ENCODE data around the gene SRA1.

The SRA1 gene

GRCh38 chr5:140567871-140568270 lies 10.6 kb upstream of the SRA1 start:
- DNase-seq = no peak
- ATAC-seq (replicated peaks) = no peak
- Mint-ChIP-seq H3K4me3 (no peak overlapping the region), H3K4me1 (ENCODE audit: low read depth in 2 of 2) (peaks cover 41 to 43% of the 10 kb centered on the region in 2 donors), H3K36me3 (ENCODE audit: insufficient read depth) (peaks cover 21% of the 10 kb centered on the region), H3K9me3 (no peaks in the 10 kb centered on the region), H3K27me3 (no peaks in the 10 kb centered on the region), H3K27ac (peak overlapping the region; percentile 94 to 98)

- no peak for ATAC-seq (replicated peaks)
- Mint-ChIP-seq H3K27ac (peak overlapping the region; percentile 61 to 94), H3K36me3 (ENCODE audit: insufficient read depth) (peaks cover 21% of the 10 kb centered on the region), H3K4me1 (ENCODE audit: low read depth in 2 of 2) (peaks cover 43 to 44% of the 10 kb centered on the region in 2 donors), H3K9me3 (no peaks in the 10 kb centered on the region), H3K27me3 (no peaks in the 10 kb centered on the region), H3K4me3 (peak overlapping the region in 1 of 2 donors; percentile 56)
- DNase-seq = no peak
Observed at GRCh38 chr5:140567136-140567818, 10.0 kb upstream of the SRA1 start.

GRCh38 chr5:140566665-140567064 lies 9.4 kb upstream of the SRA1 start:
- peaks cover 22% of the 10 kb centered on the region for H3K36me3 Mint-ChIP-seq (ENCODE audit: insufficient read depth)

GRCh38 chr5:140565780-140566095 lies 8.5 kb upstream of the SRA1 start:
- H3K4me3 Mint-ChIP-seq = peak overlapping the region; percentile 86 to 91
- peaks cover 21% of the 10 kb centered on the region for H3K36me3 Mint-ChIP-seq (ENCODE audit: insufficient read depth)
- peak overlapping the region; percentile 95 to 97 for H3K27ac Mint-ChIP-seq
- DNase-seq (no peak), ATAC-seq (replicated peaks) (no peak)
- no peaks in the 10 kb centered on the region for H3K27me3 Mint-ChIP-seq
- no peaks in the 10 kb centered on the region for H3K9me3 Mint-ChIP-seq
- H3K4me1 Mint-ChIP-seq (ENCODE audit: low read depth in 2 of 2) = peaks cover 44 to 47% of the 10 kb centered on the region in 2 donors

More at GRCh38 chr5:140566665-140567064, 9.4 kb upstream of the SRA1 start:
- DNase-seq (no peak), ATAC-seq (replicated peaks) (no peak)
- Mint-ChIP-seq H3K27me3 (no peaks in the 10 kb centered on the region), H3K27ac (peak overlapping the region; percentile 61 to 94), H3K4me3 (peak overlapping the region in 1 of 2 donors; percentile 56), H3K4me1 (ENCODE audit: low read depth in 2 of 2) (peaks cover 43 to 44% of the 10 kb centered on the region in 2 donors), H3K9me3 (no peaks in the 10 kb centered on the region)

GRCh38 chr5:140565024-140565779 lies 7.9 kb upstream of the SRA1 start:
- Mint-ChIP-seq H3K4me3 (peak overlapping the region; percentile 86 to 91), H3K36me3 (ENCODE audit: insufficient read depth) (peaks cover 21% of the 10 kb centered on the region), H3K9me3 (no peaks in the 10 kb centered on the region), H3K27ac (peak overlapping the region; percentile 95 to 97), H3K4me1 (ENCODE audit: low read depth in 2 of 2) (peaks cover 43 to 44% of the 10 kb centered on the region in 2 donors), H3K27me3 (no peaks in the 10 kb centered on the region)
- no peak for DNase-seq
- ATAC-seq (replicated peaks) = no peak

- DNase-seq (peak; percentile 96 to 98 (median 97)), ATAC-seq (replicated peaks) (peak; percentile 86)
- H3K27ac Mint-ChIP-seq = peak within 1 kb of the TSS; percentile 95 to 97
- no peaks in the 10 kb centered on the region for H3K9me3 Mint-ChIP-seq
- peaks cover 22% of the 10 kb centered on the region for H3K36me3 Mint-ChIP-seq (ENCODE audit: insufficient read depth)
- H3K4me1 Mint-ChIP-seq (ENCODE audit: low read depth in 2 of 2) = peaks cover 40 to 42% of the 10 kb centered on the region in 2 donors
- H3K27me3 Mint-ChIP-seq = no peaks in the 10 kb centered on the region
- peak within 1 kb of the TSS; percentile 86 to 91 for H3K4me3 Mint-ChIP-seq
Observed at GRCh38 chr5:140564196-140565023, 7.1 kb upstream of the SRA1 start, which contains the start of the genes APBB3 and SLC35A4. Gene APBB3, minus strand, starts transcription at chr5:140564598. Its CDS starts 353 bp downstream, at chr5:140564245. Gene SLC35A4, plus strand, starts transcription at chr5:140564828. Its CDS starts 2,342 bp downstream, at chr5:140567170.

- Mint-ChIP-seq H3K4me1 (ENCODE audit: low read depth in 2 of 2) (peaks cover 34 to 36% of the 10 kb centered on the region in 2 donors), H3K9me3 (no peaks in the 10 kb centered on the region), H3K27me3 (no peaks in the 10 kb centered on the region), H3K4me3 (peak overlapping the region; percentile 86 to 91), H3K27ac (peak overlapping the region; percentile 95 to 97), H3K36me3 (ENCODE audit: insufficient read depth) (peaks cover 22% of the 10 kb centered on the region)
- DNase-seq (no peak), ATAC-seq (replicated peaks) (no peak)
Observed at GRCh38 chr5:140563596-140563995, 6.3 kb upstream of the SRA1 start.

- no peaks in the 10 kb centered on the region for H3K27me3 Mint-ChIP-seq
- peak overlapping the region in 1 of 2 donors; percentile 21 for H3K27ac Mint-ChIP-seq
- H3K4me3 Mint-ChIP-seq = no peak overlapping the region
- peaks cover 27 to 37% of the 10 kb centered on the region in 2 donors for H3K4me1 Mint-ChIP-seq (ENCODE audit: low read depth in 2 of 2)
- DNase-seq = no peak
- ATAC-seq (replicated peaks) = no peak
- no peaks in the 10 kb centered on the region for H3K9me3 Mint-ChIP-seq
- peaks cover 19% of the 10 kb centered on the region for H3K36me3 Mint-ChIP-seq (ENCODE audit: insufficient read depth)
Observed at GRCh38 chr5:140561753-140562523, 4.7 kb upstream of the SRA1 start.

GRCh38 chr5:140560227-140560626 lies 3.0 kb upstream of the SRA1 start:
- no peaks in the 10 kb centered on the region for H3K27me3 Mint-ChIP-seq
- DNase-seq (no peak), ATAC-seq (replicated peaks) (no peak)
- H3K36me3 Mint-ChIP-seq (ENCODE audit: insufficient read depth) = peaks cover 16% of the 10 kb centered on the region
- no peak overlapping the region for H3K4me3 Mint-ChIP-seq
- H3K4me1 Mint-ChIP-seq (ENCODE audit: low read depth in 2 of 2) = peaks cover 31 to 39% of the 10 kb centered on the region in 2 donors
- no peaks in the 10 kb centered on the region for H3K9me3 Mint-ChIP-seq
- H3K27ac Mint-ChIP-seq = peak overlapping the region in 1 of 2 donors; percentile 21

GRCh38 chr5:140558542-140558941 lies 1.3 kb upstream of the SRA1 start:
- H3K9me3 Mint-ChIP-seq = no peaks in the 10 kb centered on the region
- DNase-seq = no peak
- peaks cover 11% of the 10 kb centered on the region for H3K36me3 Mint-ChIP-seq (ENCODE audit: insufficient read depth)
- peaks cover 38 to 42% of the 10 kb centered on the region in 2 donors for H3K4me1 Mint-ChIP-seq (ENCODE audit: low read depth in 2 of 2)
- H3K4me3 Mint-ChIP-seq = peak overlapping the region in 1 of 2 donors; percentile 91
- no peak for ATAC-seq (replicated peaks)
- no peaks in the 10 kb centered on the region for H3K27me3 Mint-ChIP-seq
- H3K27ac Mint-ChIP-seq = no peak overlapping the region

GRCh38 chr5:140557965-140558364 lies 692 bp upstream of the SRA1 start:
- DNase-seq = no peak
- no peak for ATAC-seq (replicated peaks)
- Mint-ChIP-seq H3K4me1 (ENCODE audit: low read depth in 2 of 2) (peaks cover 40 to 48% of the 10 kb centered on the region in 2 donors), H3K27me3 (no peaks in the 10 kb centered on the region), H3K9me3 (no peaks in the 10 kb centered on the region), H3K36me3 (ENCODE audit: insufficient read depth) (peaks cover 11% of the 10 kb centered on the region), H3K4me3 (peak overlapping the region; percentile 91 to 94), H3K27ac (peak overlapping the region; percentile 96 to 97)

- ATAC-seq (replicated peaks) (peak; percentile 58), DNase-seq (no peak)
- Mint-ChIP-seq H3K27me3 (no peaks in the 10 kb centered on the region), H3K36me3 (ENCODE audit: insufficient read depth) (peaks cover 9% of the 10 kb centered on the region), H3K27ac (peak overlapping the region; percentile 96 to 97), H3K9me3 (no peaks in the 10 kb centered on the region), H3K4me3 (peak overlapping the region; percentile 91 to 94), H3K4me1 (ENCODE audit: low read depth in 2 of 2) (peaks cover 38 to 52% of the 10 kb centered on the region in 2 donors)
Observed at GRCh38 chr5:140556438-140556837, 835 bp downstream of the SRA1 start.

Data from effector memory CD8-positive, alpha-beta T cell (primary cell).